DND-41 (cell line): ENCODE results near the gene RAD51C.
A peak's percentile ranks its signal among the peaks of the same experiment; 100 is the strongest.
"Not testable (repeated sequence)": the region's sequence is repeated elsewhere in the genome, so short reads cannot be mapped to it uniquely, and the experiment has no call there.

Source experiments
- ATAC-seq: fragments of 200-7000 bp; cut with Tn5 transposase; 3 replicates; pipeline ENCODE4 v1.9.1; 2021; ENCODE audit warnings: low read depth; ENCODE audit not compliant: insufficient read depth
- DNase-seq: peaks from one replicate; pipeline ENCODE4 v3.0.0-alpha.2; 2020
- H2AFZ ChIP-seq: 2 replicates; pipeline ENCODE4 v1.6.0; 2012; ENCODE audit warnings: low read depth, low read length
- H3K27ac ChIP-seq: 2 replicates; pipeline ENCODE4 v1.5.1; 2012; ENCODE audit warnings: low read length, inconsistent platforms
- H3K27me3 ChIP-seq: fragments of 200-600 bp; sonication (generic); 2 replicates; pipeline ENCODE4 v1.6.0; 2012; ENCODE audit warnings: low read length, mild to moderate bottlenecking, inconsistent platforms; ENCODE audit not compliant: insufficient read depth, poor library complexity
- H3K36me3 ChIP-seq: 2 replicates; pipeline ENCODE4 v1.5.1; 2012; ENCODE audit warnings: low read length, inconsistent platforms; ENCODE audit not compliant: insufficient read depth
- H3K4me1 ChIP-seq: 2 replicates; pipeline ENCODE4 v1.5.1; 2012; ENCODE audit warnings: mild to moderate bottlenecking, low read length; ENCODE audit not compliant: insufficient read depth
- H3K4me2 ChIP-seq: 2 replicates; pipeline ENCODE4 v1.6.0; 2012; ENCODE audit warnings: mild to moderate bottlenecking, moderate library complexity, low read length, inconsistent platforms; ENCODE audit not compliant: insufficient read depth
- H3K4me3 ChIP-seq, 2 experiments: fragments of 200-600 bp in 1 of 2; shearing (Covaris generic) in 1 of 2; 2 replicates each; pipeline ENCODE4 v1.5.1; 2012 to 2016; ENCODE audit warnings: inconsistent platforms in 2 of 2, low read length in 2 of 2, mild to moderate bottlenecking in 2 of 2, low read depth in 1 of 2, moderate library complexity in 1 of 2
- H3K79me2 ChIP-seq: 2 replicates; pipeline ENCODE4 v1.6.0; 2012; ENCODE audit warnings: low read length, inconsistent platforms; ENCODE audit not compliant: insufficient read depth
- H3K9ac ChIP-seq: 2 replicates; pipeline ENCODE4 v1.6.0; 2012; ENCODE audit warnings: low read depth, mild to moderate bottlenecking, inconsistent platforms, low read length, moderate library complexity
- H3K9me3 ChIP-seq: 2 replicates; pipeline ENCODE4 v1.5.1; 2012; ENCODE audit warnings: low read length, moderate library complexity, mild to moderate bottlenecking, inconsistent platforms; ENCODE audit not compliant: insufficient read depth, severe bottlenecking
- H4K20me1 ChIP-seq: 2 replicates; pipeline ENCODE4 v1.6.0; 2012; ENCODE audit warnings: low read length; ENCODE audit not compliant: insufficient read depth
- EZH2 ChIP-seq: IDR thresholded peaks from 3 replicates; pipeline ENCODE4 v1.6.1; 2012; ENCODE audit warnings: borderline replicate concordance, low read depth, mild to moderate bottlenecking, moderate library complexity, low read length, inconsistent platforms; ENCODE audit not compliant: severe bottlenecking
- TF ChIP-seq, protein P1 (sequence below): IDR thresholded peaks from 2 replicates; pipeline ENCODE4 v1.5.1; 2012; ENCODE audit warnings: borderline replicate concordance, low read length, moderate library complexity, mild to moderate bottlenecking; ENCODE audit not compliant: poor library complexity, severe bottlenecking; ENCODE audit errors: extremely low read depth

Gene RAD51C

DNA sequence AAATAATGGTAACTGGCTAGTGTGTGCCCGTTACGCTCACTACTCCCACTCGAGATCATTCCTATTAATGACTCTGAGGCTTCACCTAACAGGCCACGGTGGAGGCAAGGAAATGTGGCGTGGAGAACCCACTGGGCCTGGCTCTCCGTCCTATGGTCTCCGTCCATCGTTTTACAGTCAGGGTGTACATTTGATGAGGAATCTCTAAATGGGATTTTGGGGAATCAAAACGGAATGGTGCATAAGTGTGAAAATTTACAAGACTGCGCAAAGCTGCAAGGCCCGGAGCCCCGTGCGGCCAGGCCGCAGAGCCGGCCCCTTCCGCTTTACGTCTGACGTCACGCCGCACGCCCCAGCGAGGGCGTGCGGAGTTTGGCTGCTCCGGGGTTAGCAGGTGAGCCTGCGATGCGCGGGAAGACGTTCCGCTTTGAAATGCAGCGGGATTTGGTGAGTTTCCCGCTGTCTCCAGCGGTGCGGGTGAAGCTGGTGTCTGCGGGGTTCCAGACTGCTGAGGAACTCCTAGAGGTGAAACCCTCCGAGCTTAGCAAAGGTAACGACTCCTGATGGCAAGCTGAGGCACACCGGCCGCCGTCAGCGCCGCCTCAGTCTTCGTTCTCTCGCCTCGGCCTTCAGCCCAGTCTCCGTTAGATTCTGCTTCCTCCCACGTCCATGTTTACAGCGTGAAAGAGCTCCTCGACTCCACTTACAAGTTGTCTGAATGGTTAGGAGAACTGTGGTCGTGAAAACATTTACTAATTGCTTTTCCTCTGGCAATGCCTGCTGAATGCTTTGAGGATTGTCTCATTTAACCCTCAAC, at the start of gene RAD51C:
Gene RAD51C, plus strand, starts transcription at position 364 of the 817 bp plus-strand sequence. Its CDS starts 42 bp downstream, at position 406.
- ATAC-seq (peak; percentile 98), DNase-seq (peak; percentile 90)
- peaks cover 19% of the 10 kb centered on the region; the same call in 1 of the 2 replicates for H3K36me3 ChIP-seq
- H3K9ac ChIP-seq = peak within 1 kb of the TSS; percentile 69
- H3K27ac ChIP-seq = peak within 1 kb of the TSS; percentile 91
- H3K9me3 ChIP-seq = no peaks in the 10 kb centered on the region
- H3K4me2 ChIP-seq = peak within 1 kb of the TSS; percentile 66
- H2AFZ ChIP-seq = peak within 1 kb of the TSS; percentile 99
- H3K27me3 ChIP-seq = no peaks in the 10 kb centered on the region
- H3K4me1 ChIP-seq = peaks cover 35% of the 10 kb centered on the region
- TF ChIP-seq EZH2 = no peak
- TF ChIP-seq, protein P1, sequence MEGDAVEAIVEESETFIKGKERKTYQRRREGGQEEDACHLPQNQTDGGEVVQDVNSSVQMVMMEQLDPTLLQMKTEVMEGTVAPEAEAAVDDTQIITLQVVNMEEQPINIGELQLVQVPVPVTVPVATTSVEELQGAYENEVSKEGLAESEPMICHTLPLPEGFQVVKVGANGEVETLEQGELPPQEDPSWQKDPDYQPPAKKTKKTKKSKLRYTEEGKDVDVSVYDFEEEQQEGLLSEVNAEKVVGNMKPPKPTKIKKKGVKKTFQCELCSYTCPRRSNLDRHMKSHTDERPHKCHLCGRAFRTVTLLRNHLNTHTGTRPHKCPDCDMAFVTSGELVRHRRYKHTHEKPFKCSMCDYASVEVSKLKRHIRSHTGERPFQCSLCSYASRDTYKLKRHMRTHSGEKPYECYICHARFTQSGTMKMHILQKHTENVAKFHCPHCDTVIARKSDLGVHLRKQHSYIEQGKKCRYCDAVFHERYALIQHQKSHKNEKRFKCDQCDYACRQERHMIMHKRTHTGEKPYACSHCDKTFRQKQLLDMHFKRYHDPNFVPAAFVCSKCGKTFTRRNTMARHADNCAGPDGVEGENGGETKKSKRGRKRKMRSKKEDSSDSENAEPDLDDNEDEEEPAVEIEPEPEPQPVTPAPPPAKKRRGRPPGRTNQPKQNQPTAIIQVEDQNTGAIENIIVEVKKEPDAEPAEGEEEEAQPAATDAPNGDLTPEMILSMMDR = peak; percentile 16
- peaks cover 35% of the 10 kb centered on the region for H3K79me2 ChIP-seq
- peak within 1 kb of the TSS; percentile 47 to 66 for H3K4me3 ChIP-seq
- H4K20me1 ChIP-seq = no peaks in the 10 kb centered on the region

GRCh38 chr17:58643147-58643546, 49.3 kb upstream of the RAD51C start:
- no peaks in the 10 kb centered on the region for H4K20me1 ChIP-seq
- H3K9me3 ChIP-seq = no peaks in the 10 kb centered on the region
- DNase-seq = no peak
- H3K27me3 ChIP-seq = no peaks in the 10 kb centered on the region
- H3K36me3 ChIP-seq = no peaks in the 10 kb centered on the region
- no peak overlapping the region for H3K27ac ChIP-seq
- H2AFZ ChIP-seq = no peak overlapping the region
- H3K4me3 ChIP-seq = no peak overlapping the region
- no peaks in the 10 kb centered on the region for H3K79me2 ChIP-seq
- H3K9ac ChIP-seq = no peak overlapping the region
- ATAC-seq = no peak
- H3K4me1 ChIP-seq = no peaks in the 10 kb centered on the region
- H3K4me2 ChIP-seq = no peak overlapping the region
- no peak for TF ChIP-seq EZH2
- TF ChIP-seq, protein P1 = no peak

GRCh38 chr17:58648236-58648635, 44.2 kb upstream of the RAD51C start:
- no peak overlapping the region for H3K27ac ChIP-seq
- no peak for DNase-seq
- H3K9ac ChIP-seq = no peak overlapping the region
- TF ChIP-seq, protein P1 = no peak
- no peak for TF ChIP-seq EZH2
- no peaks in the 10 kb centered on the region for H3K4me1 ChIP-seq
- H2AFZ ChIP-seq = no peak overlapping the region
- ATAC-seq = no peak
- no peaks in the 10 kb centered on the region for H3K79me2 ChIP-seq
- no peaks in the 10 kb centered on the region for H4K20me1 ChIP-seq
- no peaks in the 10 kb centered on the region for H3K36me3 ChIP-seq
- no peak overlapping the region for H3K4me3 ChIP-seq
- H3K4me2 ChIP-seq = no peak overlapping the region
- no peaks in the 10 kb centered on the region for H3K9me3 ChIP-seq
- H3K27me3 ChIP-seq = peaks cover 6% of the 10 kb centered on the region

GRCh38 chr17:58657962-58658803, 34.2 kb upstream of the RAD51C start:
- not testable (repeated sequence) for H3K4me1 ChIP-seq, H3K27me3 ChIP-seq, H3K36me3 ChIP-seq, H3K4me3 ChIP-seq, H3K4me2 ChIP-seq, H3K9me3 ChIP-seq, DNase-seq, H3K9ac ChIP-seq, ATAC-seq, H2AFZ ChIP-seq, H3K27ac ChIP-seq, H3K79me2 ChIP-seq, H4K20me1 ChIP-seq
